Body of pancreas (tissue), 4 donors: Measurements from ENCODE around the gene PCDHGA7.

Experiments
- POLR2A ChIP-seq, 3 donors: fragments of 450-650 bp; IDR thresholded peaks; one replicate each; pipeline ENCODE4 v1.6.1; 2016; ENCODE audit warnings: antibody characterized with exemption in 3 of 3, mild to moderate bottlenecking in 2 of 3
- TF ChIP-seq, protein P1 (sequence below), 7 experiments: fragments of 450-650 bp in 4 of 7; fragments of 200-600 bp in 3 of 7; sonication (generic) in 3 of 7; IDR thresholded peaks; one replicate each; pipeline ENCODE4 v1.5.1; 2016 to 2019; ENCODE audit warnings: antibody characterized with exemption in 7 of 7

- TF ChIP-seq, protein P1, sequence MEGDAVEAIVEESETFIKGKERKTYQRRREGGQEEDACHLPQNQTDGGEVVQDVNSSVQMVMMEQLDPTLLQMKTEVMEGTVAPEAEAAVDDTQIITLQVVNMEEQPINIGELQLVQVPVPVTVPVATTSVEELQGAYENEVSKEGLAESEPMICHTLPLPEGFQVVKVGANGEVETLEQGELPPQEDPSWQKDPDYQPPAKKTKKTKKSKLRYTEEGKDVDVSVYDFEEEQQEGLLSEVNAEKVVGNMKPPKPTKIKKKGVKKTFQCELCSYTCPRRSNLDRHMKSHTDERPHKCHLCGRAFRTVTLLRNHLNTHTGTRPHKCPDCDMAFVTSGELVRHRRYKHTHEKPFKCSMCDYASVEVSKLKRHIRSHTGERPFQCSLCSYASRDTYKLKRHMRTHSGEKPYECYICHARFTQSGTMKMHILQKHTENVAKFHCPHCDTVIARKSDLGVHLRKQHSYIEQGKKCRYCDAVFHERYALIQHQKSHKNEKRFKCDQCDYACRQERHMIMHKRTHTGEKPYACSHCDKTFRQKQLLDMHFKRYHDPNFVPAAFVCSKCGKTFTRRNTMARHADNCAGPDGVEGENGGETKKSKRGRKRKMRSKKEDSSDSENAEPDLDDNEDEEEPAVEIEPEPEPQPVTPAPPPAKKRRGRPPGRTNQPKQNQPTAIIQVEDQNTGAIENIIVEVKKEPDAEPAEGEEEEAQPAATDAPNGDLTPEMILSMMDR (IDR thresholded peaks at IDR 0.05) = no peak
- TF ChIP-seq POLR2A (IDR thresholded peaks at IDR 0.05) = no peak
Observed at GRCh38 chr5:141342773-141343172, 39.8 kb upstream of the PCDHGA7 start.
